Effector memory CD8-positive, alpha-beta T cell (primary cell): Measurements from ENCODE around the gene IL17F.
"Not testable (repeated sequence)": the region's sequence is repeated elsewhere in the genome, so short reads cannot be mapped to it uniquely, and the experiment has no call there.

Experiments used
- ATAC-seq: fragments of 150-1000 bp; cut with Tn5 transposase; replicated peaks from 2 replicates; pipeline ENCODE4 v1.10.0; 2021; ENCODE audit warnings: mild to moderate bottlenecking, moderate library complexity
- DNase-seq, 3 experiments: peaks; one replicate each; pipeline ENCODE4 v3.0.0; 2021
- H3K27ac Mint-ChIP-seq, 2 donors: one replicate each; pipeline ENCODE4 v1.8.0; 2022; ENCODE audit warnings: mild to moderate bottlenecking in 2 of 2, mixed read lengths in 2 of 2, moderate library complexity in 2 of 2
- H3K27me3 Mint-ChIP-seq, 2 donors: one replicate each; pipeline ENCODE4 v1.8.0; 2022; ENCODE audit warnings: mixed read lengths in 2 of 2
- H3K36me3 Mint-ChIP-seq: one replicate; pipeline ENCODE4 v1.8.0; 2022; ENCODE audit warnings: mild to moderate bottlenecking, moderate library complexity, mixed read lengths; ENCODE audit not compliant: insufficient read depth
- H3K4me1 Mint-ChIP-seq, 2 donors: one replicate each; pipeline ENCODE4 v1.8.0; 2022; ENCODE audit warnings: low read depth in 2 of 2, mixed read lengths in 2 of 2
- H3K4me3 Mint-ChIP-seq, 2 donors: one replicate each; pipeline ENCODE4 v1.8.0; 2022; ENCODE audit warnings: mild to moderate bottlenecking in 2 of 2, mixed read lengths in 2 of 2, moderate library complexity in 2 of 2
- H3K9me3 Mint-ChIP-seq, 2 donors: one replicate each; pipeline ENCODE4 v1.8.0; 2022; ENCODE audit warnings: mixed read lengths in 2 of 2

IL17F gene

DNA sequence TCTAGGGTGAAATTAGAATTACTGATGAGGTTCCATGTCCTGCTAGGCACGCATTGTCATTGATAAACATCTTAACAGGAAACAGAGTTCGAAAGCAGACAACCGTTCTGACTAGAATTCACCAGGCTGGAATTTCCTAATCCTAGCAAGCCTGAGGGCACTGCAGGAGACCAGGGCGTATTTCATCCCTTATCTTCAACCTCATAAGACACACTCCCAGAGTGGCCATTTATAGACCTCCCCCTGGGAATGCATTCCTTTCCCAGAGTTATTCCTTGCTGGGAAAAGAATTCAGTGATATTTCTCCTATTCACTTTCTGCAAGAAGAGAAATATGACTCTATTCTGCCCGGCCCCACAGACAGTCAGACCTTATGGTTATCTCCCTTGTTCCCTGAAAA lies 44.2 kb downstream of the IL17F start:
- not testable (repeated sequence) for H3K4me3 Mint-ChIP-seq, H3K36me3 Mint-ChIP-seq, ATAC-seq, H3K4me1 Mint-ChIP-seq, H3K27ac Mint-ChIP-seq, H3K9me3 Mint-ChIP-seq, DNase-seq
- peaks cover 33 to 41% of the 10 kb centered on the region in 2 donors for H3K27me3 Mint-ChIP-seq

DNA sequence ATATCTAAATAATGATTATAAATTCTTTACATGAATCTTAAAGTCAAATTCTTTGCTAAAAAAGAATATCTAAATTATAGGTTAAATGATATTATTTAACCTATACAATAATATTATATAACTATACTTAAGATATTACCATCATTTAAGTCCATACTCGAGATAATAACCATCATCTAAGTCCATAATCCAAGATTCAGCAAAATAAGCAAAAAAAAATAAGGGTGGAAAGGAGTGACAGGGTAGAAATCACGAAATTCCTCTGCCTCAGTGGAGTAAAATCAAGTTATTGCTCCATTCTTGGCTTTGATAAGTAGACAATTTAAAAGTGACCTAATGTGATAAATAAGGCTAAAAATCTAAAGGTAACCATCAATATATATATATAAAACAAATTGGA lies 48.4 kb downstream of the IL17F start:
- no peak overlapping the region for H3K27ac Mint-ChIP-seq
- peaks cover 5 to 9% of the 10 kb centered on the region in 2 donors for H3K9me3 Mint-ChIP-seq
- no peak overlapping the region for H3K4me3 Mint-ChIP-seq
- H3K4me1 Mint-ChIP-seq, result no peaks in the 10 kb centered on the region
- H3K36me3 Mint-ChIP-seq, result peaks cover 3% of the 10 kb centered on the region
- ATAC-seq (no peak), DNase-seq (no peak)
- H3K27me3 Mint-ChIP-seq, result peaks cover 44 to 57% of the 10 kb centered on the region in 2 donors

DNA sequence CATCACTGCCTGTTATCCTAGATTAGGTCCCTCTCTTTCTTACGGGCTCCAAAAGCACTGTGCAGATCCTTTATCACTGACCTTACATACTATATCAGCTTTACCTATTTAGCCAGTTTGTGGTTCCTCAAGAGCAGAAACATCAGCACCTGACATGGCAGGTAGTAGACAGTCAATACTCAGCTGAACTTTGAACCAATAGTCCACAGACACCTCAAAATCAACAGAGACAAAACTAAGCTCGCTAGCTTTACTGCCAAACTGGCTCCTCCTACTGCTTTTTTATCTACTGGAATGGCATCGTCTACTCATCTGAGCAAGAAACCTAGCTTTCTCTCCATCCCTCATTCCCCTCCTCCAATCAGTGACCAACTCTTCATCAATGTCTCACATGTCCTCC lies 52.5 kb downstream of the IL17F start:
- no peak overlapping the region for H3K4me3 Mint-ChIP-seq
- no peaks in the 10 kb centered on the region for H3K4me1 Mint-ChIP-seq
- no peaks in the 10 kb centered on the region for H3K36me3 Mint-ChIP-seq
- H3K27ac Mint-ChIP-seq, result no peak overlapping the region
- H3K9me3 Mint-ChIP-seq, result no peaks in the 10 kb centered on the region
- ATAC-seq (no peak), DNase-seq (no peak)
- peaks cover 62 to 65% of the 10 kb centered on the region in 2 donors for H3K27me3 Mint-ChIP-seq

DNA sequence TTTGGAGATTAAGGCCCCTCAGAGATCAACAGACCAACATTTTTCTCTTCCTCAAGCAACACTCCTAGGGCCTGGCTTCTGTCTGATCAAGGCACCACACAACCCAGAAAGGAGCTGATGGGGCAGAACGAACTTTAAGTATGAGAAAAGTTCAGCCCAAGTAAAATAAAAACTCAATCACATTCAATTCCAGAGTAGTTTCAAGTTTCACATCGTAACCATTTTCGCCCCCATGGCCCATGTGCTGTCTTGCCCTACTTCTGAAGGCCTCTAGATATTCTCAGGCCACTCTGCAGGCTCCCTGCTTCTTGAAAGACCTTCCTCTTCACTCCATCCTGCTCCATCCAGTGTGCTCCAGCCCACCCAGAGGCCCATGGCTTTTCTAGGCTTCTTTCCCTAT lies 53.9 kb downstream of the IL17F start:
- H3K4me1 Mint-ChIP-seq, result peaks cover 0 to 6% of the 10 kb centered on the region in 2 donors
- ATAC-seq, result no peak
- no peak for DNase-seq
- no peaks in the 10 kb centered on the region for H3K36me3 Mint-ChIP-seq
- no peak overlapping the region for H3K27ac Mint-ChIP-seq
- H3K4me3 Mint-ChIP-seq, result no peak overlapping the region
- no peaks in the 10 kb centered on the region for H3K9me3 Mint-ChIP-seq
- H3K27me3 Mint-ChIP-seq, result peaks cover 70 to 74% of the 10 kb centered on the region in 2 donors

DNA sequence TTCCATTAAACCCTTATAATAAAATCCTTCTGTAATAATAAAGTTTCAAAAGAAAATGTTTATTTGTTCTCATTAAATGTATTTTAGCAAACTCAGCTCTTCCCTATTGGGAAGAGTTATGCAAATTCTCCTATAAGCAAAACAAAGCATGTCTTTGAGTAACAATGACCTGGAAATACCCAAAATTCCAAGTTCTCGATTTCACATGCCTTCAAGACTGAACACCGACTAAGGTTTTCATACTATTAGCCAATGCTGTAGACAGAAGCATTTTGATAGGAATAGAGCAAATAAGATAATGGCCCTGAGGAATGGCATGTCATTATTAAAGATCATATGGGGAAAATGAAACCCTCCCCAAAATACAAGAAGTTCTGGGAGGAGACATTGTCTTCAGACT lies 54.3 kb downstream of the IL17F start:
- Mint-ChIP-seq H3K27me3 (peaks cover 70 to 74% of the 10 kb centered on the region in 2 donors), H3K36me3 (no peaks in the 10 kb centered on the region)
- DNase-seq, result no peak

DNA sequence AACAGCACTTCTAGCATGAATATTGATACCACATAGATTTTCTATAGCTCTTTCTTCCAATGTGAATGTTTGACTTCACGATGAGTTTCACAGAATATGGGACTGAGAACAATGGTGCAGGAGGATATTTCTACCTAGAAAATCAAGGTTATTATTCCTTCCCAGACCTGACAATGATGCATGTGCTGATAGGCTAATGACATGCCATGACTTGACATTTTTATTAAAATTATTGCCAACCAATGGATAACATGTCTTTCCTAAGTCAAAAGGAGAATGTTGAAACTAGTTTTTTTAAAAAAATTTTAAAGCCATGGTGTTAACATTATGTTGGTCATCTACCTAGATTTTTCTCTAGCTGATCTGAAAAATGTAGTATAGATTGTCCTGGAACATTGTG lies 57.2 kb downstream of the IL17F start:
- ATAC-seq (no peak), DNase-seq (no peak)
- no peaks in the 10 kb centered on the region for H3K36me3 Mint-ChIP-seq
- peaks cover 82 to 85% of the 10 kb centered on the region in 2 donors for H3K27me3 Mint-ChIP-seq
- no peaks in the 10 kb centered on the region for H3K9me3 Mint-ChIP-seq
- H3K4me1 Mint-ChIP-seq, result peaks cover 0 to 6% of the 10 kb centered on the region in 2 donors
- no peak overlapping the region for H3K27ac Mint-ChIP-seq
- no peak overlapping the region for H3K4me3 Mint-ChIP-seq

More for the DNA sequence above, 54.3 kb downstream of the IL17F start:
- H3K4me3 Mint-ChIP-seq, result no peak overlapping the region
- H3K4me1 Mint-ChIP-seq, result peaks cover 0 to 6% of the 10 kb centered on the region in 2 donors
- no peak overlapping the region for H3K27ac Mint-ChIP-seq
- ATAC-seq, result no peak
- no peaks in the 10 kb centered on the region for H3K9me3 Mint-ChIP-seq
